Mesodermal cell (in vitro differentiated cells): ENCODE results near the gene TOX2.
A peak's percentile ranks its signal among the peaks of the same experiment; 100 is the strongest.

Experiments
- H3K27ac ChIP-seq: 2 replicates; pipeline ENCODE4 v1.7.0; 2013; ENCODE audit warnings: mild to moderate bottlenecking, low read depth, low read length, moderate library complexity; ENCODE audit not compliant: severe bottlenecking
- H3K36me3 ChIP-seq: 2 replicates; pipeline ENCODE4 v1.7.1; 2013; ENCODE audit warnings: mild to moderate bottlenecking, low read length, moderate library complexity; ENCODE audit not compliant: control insufficient read depth, insufficient read depth
- H3K4me1 ChIP-seq: one replicate; pipeline ENCODE4 v1.7.1; 2013; ENCODE audit warnings: mild to moderate bottlenecking, low read length; ENCODE audit not compliant: insufficient read depth, control insufficient read depth, poor library complexity, severe bottlenecking
- H3K4me3 ChIP-seq: 2 replicates; pipeline ENCODE4 v1.7.0; 2013; ENCODE audit warnings: low read length, control low read depth, mild to moderate bottlenecking; ENCODE audit not compliant: insufficient read depth, poor library complexity, severe bottlenecking; ENCODE audit errors: extremely low read depth
- H3K9me3 ChIP-seq: 2 replicates; pipeline ENCODE4 v1.7.1; 2013; ENCODE audit warnings: mild to moderate bottlenecking, low read length, moderate library complexity; ENCODE audit not compliant: control insufficient read depth
- WGBS, 2 experiments: methylation state at CpG; one replicate each; pipeline ENCODE4 v1.1.5; 2013; ENCODE audit warnings: missing lambda C conversion rate in 2 of 2; ENCODE audit not compliant: insufficient coverage in 2 of 2; 5-methylcytosine and 5-hydroxymethylcytosine counted together

The TOX2 gene

GRCh38 chr20:43901296-43901695, 13.4 kb upstream of the TOX2 start:
- H3K9me3 ChIP-seq, result peaks cover 10% of the 10 kb centered on the region
- H3K27ac ChIP-seq, result no peak overlapping the region
- H3K4me3 ChIP-seq, result no peak overlapping the region
- H3K4me1 ChIP-seq, result peaks cover 8% of the 10 kb centered on the region
- H3K36me3 ChIP-seq, result no peaks in the 10 kb centered on the region
- WGBS, 2 experiments, result 94 to 100% methylated on average over 2 to 3 of the region's 3 CpGs

GRCh38 chr20:43903953-43904826, 10.5 kb upstream of the TOX2 start:
- H3K9me3 ChIP-seq, result peaks cover 19% of the 10 kb centered on the region
- H3K4me3 ChIP-seq, result no peak overlapping the region
- peaks cover 8% of the 10 kb centered on the region for H3K4me1 ChIP-seq
- WGBS, 2 experiments, result 43 to 55% methylated on average over 8 to 9 of the region's 14 CpGs
- no peaks in the 10 kb centered on the region for H3K36me3 ChIP-seq
- peak overlapping the region; percentile 60 for H3K27ac ChIP-seq

GRCh38 chr20:43904827-43905177, 9.8 kb upstream of the TOX2 start:
- no peak overlapping the region for H3K4me3 ChIP-seq
- H3K4me1 ChIP-seq, result peaks cover 8% of the 10 kb centered on the region
- H3K9me3 ChIP-seq, result peaks cover 19% of the 10 kb centered on the region
- H3K27ac ChIP-seq, result peak overlapping the region; percentile 60
- 86 to 92% methylated on average over 4 to 7 of the region's 8 CpGs for WGBS, 2 experiments
- no peaks in the 10 kb centered on the region for H3K36me3 ChIP-seq

- Histone ChIP-seq H3K9me3 (peaks cover 10% of the 10 kb centered on the region), H3K4me3 (no peak overlapping the region), H3K27ac (no peak overlapping the region), H3K4me1 (peaks cover 8% of the 10 kb centered on the region), H3K36me3 (no peaks in the 10 kb centered on the region)
- WGBS, 2 experiments, result 86 to 90% methylated on average over 1 of the region's 2 CpGs
Observed at GRCh38 chr20:43906505-43907034, 8.1 kb upstream of the TOX2 start.

GRCh38 chr20:43909211-43909610, 5.4 kb upstream of the TOX2 start:
- Histone ChIP-seq H3K27ac (no peak overlapping the region), H3K9me3 (peaks cover 22% of the 10 kb centered on the region), H3K36me3 (no peaks in the 10 kb centered on the region), H3K4me3 (no peak overlapping the region), H3K4me1 (peaks cover 5% of the 10 kb centered on the region)
- 87 to 100% methylated on average over 2 to 3 of the region's 3 CpGs for WGBS, 2 experiments

GRCh38 chr20:43909720-43910119, 4.9 kb upstream of the TOX2 start:
- WGBS, 2 experiments, result 80% methylated on average over 1 of the region's 5 CpGs; no CpG with 5 or more reads in 1 of the 2 experiments
- H3K4me3 ChIP-seq, result no peak overlapping the region
- peaks cover 22% of the 10 kb centered on the region for H3K9me3 ChIP-seq
- H3K36me3 ChIP-seq, result no peaks in the 10 kb centered on the region
- no peak overlapping the region for H3K27ac ChIP-seq
- no peaks in the 10 kb centered on the region for H3K4me1 ChIP-seq

- peaks cover 22% of the 10 kb centered on the region for H3K9me3 ChIP-seq
- no peaks in the 10 kb centered on the region for H3K36me3 ChIP-seq
- H3K4me3 ChIP-seq, result no peak overlapping the region
- no peak overlapping the region for H3K27ac ChIP-seq
- H3K4me1 ChIP-seq, result no peaks in the 10 kb centered on the region
- 93 to 100% methylated on average over 1 to 3 of the region's 4 CpGs for WGBS, 2 experiments
Observed at GRCh38 chr20:43910564-43910963, 4.1 kb upstream of the TOX2 start.

GRCh38 chr20:43911066-43911465, 3.6 kb upstream of the TOX2 start:
- Histone ChIP-seq H3K27ac (no peak overlapping the region), H3K4me3 (no peak overlapping the region), H3K4me1 (no peaks in the 10 kb centered on the region), H3K9me3 (peaks cover 22% of the 10 kb centered on the region), H3K36me3 (no peaks in the 10 kb centered on the region)
- 45% methylated on average over 2 of the region's 2 CpGs; no CpG with 5 or more reads in 1 of the 2 experiments for whole genome bisulfite sequencing, 2 experiments

GRCh38 chr20:43913291-43914025, 1.2 kb upstream of the TOX2 start:
- H3K9me3 ChIP-seq, result peaks cover 18% of the 10 kb centered on the region
- no peak overlapping the region for H3K4me3 ChIP-seq
- H3K27ac ChIP-seq, result no peak overlapping the region
- WGBS, 2 experiments, result 85 to 100% methylated on average over 2 of the region's 3 CpGs
- no peaks in the 10 kb centered on the region for H3K36me3 ChIP-seq
- no peaks in the 10 kb centered on the region for H3K4me1 ChIP-seq

GRCh38 chr20:43915211-43916072, 790 bp downstream of the TOX2 start:
- no peaks in the 10 kb centered on the region for H3K36me3 ChIP-seq
- WGBS, 2 experiments, result 4 to 5% methylated on average over 55 to 64 of the region's 66 CpGs

More at GRCh38 chr20:43915211-43916072, 790 bp downstream of the TOX2 start:
- peak overlapping the region; percentile 47 for H3K4me3 ChIP-seq
- no peak overlapping the region for H3K27ac ChIP-seq
- H3K4me1 ChIP-seq, result no peaks in the 10 kb centered on the region
- peaks cover 13% of the 10 kb centered on the region for H3K9me3 ChIP-seq
